Stimulated activated CD8-positive, alpha-beta memory T cell treated with anti-CD3 and anti-CD28 coated beads, Interleukin-7, amount 100 ng/mL, for 24 hours (primary cell): ENCODE data around the gene DPH1.
A peak's percentile ranks its signal among the peaks of the same experiment; 100 is the strongest.
"Not testable (repeated sequence)": the region's sequence is repeated elsewhere in the genome, so short reads cannot be mapped to it uniquely, and the experiment has no call there.

Experiments used
- DNase-seq: peaks from one replicate; pipeline ENCODE4 v3.0.0-alpha.2; 2020; ENCODE audit warnings: low read depth

DPH1 gene

GRCh38 chr17:2029911-2030778 lies at the start of gene DPH1:
TSS of gene DPH1 (plus strand) at chr17:2030153. CDS start at chr17:2030170, 17 bp downstream.
- DNase-seq, result peak; percentile 66

GRCh38 chr17:1980665-1981250 lies 49.2 kb upstream of the DPH1 start:
- no peak for DNase-seq

- not testable (repeated sequence) for DNase-seq
These were observed 47.1 kb upstream of the DPH1 start for GRCh38 chr17:1982793-1983366.

GRCh38 chr17:1985093-1985492 lies 44.9 kb upstream of the DPH1 start:
- DNase-seq, result no peak

- no peak for DNase-seq
These were observed 44.3 kb upstream of the DPH1 start for GRCh38 chr17:1985686-1986085.

GRCh38 chr17:1986783-1987451 lies 43.0 kb upstream of the DPH1 start:
- DNase-seq, result no peak

GRCh38 chr17:1989135-1989534 lies 40.8 kb upstream of the DPH1 start:
- no peak for DNase-seq

- DNase-seq, result no peak
These were observed 37.4 kb upstream of the DPH1 start for GRCh38 chr17:1992541-1992940.

- no peak for DNase-seq
These were observed 35.2 kb upstream of the DPH1 start for GRCh38 chr17:1994707-1995106.

GRCh38 chr17:1995321-1995892 lies 34.5 kb upstream of the DPH1 start:
- DNase-seq, result no peak

GRCh38 chr17:1995907-1996799 lies 33.8 kb upstream of the DPH1 start:
- no peak for DNase-seq

GRCh38 chr17:1996800-1997288 lies 33.1 kb upstream of the DPH1 start:
- no peak for DNase-seq

- DNase-seq, result no peak
These were observed 32.5 kb upstream of the DPH1 start for GRCh38 chr17:1997289-1997926.

- no peak for DNase-seq
These were observed 31.8 kb upstream of the DPH1 start for GRCh38 chr17:1997927-1998742.

GRCh38 chr17:1999557-2000251 lies 30.2 kb upstream of the DPH1 start:
- DNase-seq, result no peak

GRCh38 chr17:2002767-2003329 lies 27.1 kb upstream of the DPH1 start:
- DNase-seq, result no peak

GRCh38 chr17:2003525-2003924 lies 26.4 kb upstream of the DPH1 start:
- DNase-seq, result no peak

GRCh38 chr17:2004435-2004952 lies 25.5 kb upstream of the DPH1 start:
- no peak for DNase-seq
